ENCODE data around the gene PFN4. TPM values are rescaled to one million over a fixed set of nuclear protein-coding genes. Genes with fewer than 3 reads are reported as not detected.
A peak's percentile ranks its signal among the peaks of the same experiment; 100 is the strongest.

Gene PFN4
- polyA plus RNA-seq, 1 donor from 2014 or later = not detected

DNA sequence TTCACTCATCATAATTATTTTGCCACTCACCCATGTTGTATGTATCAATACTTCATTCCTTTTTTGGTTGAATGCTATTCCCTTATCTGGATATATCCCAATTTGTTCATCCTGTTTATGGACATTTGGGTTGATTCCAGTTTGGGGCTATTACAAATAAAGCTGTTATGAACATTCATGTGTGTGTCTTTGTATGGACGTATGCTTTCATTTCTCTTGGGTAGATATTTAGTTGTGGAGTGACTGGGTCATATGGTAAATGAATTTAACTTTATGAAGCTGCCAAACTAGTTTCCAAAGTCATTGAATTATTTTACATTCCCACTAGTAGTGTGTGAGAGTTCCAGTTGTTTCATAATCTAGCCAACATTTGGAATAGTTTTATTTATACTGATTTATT lies 2.8 kb upstream of the PFN4 start:
- H3K27ac ChIP-seq (ENCODE audit: low read length) = no peak overlapping the region
- H3K36me3 ChIP-seq (ENCODE audit: insufficient read depth, low read length) = no peaks in the 10 kb centered on the region
- H3K9ac ChIP-seq (ENCODE audit: low read length) = no peak overlapping the region
- no peak overlapping the region for H3K4me2 ChIP-seq (ENCODE audit: low read length)
- H3K9me2 ChIP-seq (ENCODE audit: insufficient read depth, low read length) = no peaks in the 10 kb centered on the region
- no peak overlapping the region for H2AFZ ChIP-seq (ENCODE audit: low read depth, low read length)
- no peak overlapping the region for H3K4me3 ChIP-seq (ENCODE audit: low read length)
- H3K9me3 ChIP-seq (ENCODE audit: low read length) = no peaks in the 10 kb centered on the region
- no peaks in the 10 kb centered on the region for H4K20me1 ChIP-seq (ENCODE audit: insufficient read depth)
- TF ChIP-seq, protein P1, sequence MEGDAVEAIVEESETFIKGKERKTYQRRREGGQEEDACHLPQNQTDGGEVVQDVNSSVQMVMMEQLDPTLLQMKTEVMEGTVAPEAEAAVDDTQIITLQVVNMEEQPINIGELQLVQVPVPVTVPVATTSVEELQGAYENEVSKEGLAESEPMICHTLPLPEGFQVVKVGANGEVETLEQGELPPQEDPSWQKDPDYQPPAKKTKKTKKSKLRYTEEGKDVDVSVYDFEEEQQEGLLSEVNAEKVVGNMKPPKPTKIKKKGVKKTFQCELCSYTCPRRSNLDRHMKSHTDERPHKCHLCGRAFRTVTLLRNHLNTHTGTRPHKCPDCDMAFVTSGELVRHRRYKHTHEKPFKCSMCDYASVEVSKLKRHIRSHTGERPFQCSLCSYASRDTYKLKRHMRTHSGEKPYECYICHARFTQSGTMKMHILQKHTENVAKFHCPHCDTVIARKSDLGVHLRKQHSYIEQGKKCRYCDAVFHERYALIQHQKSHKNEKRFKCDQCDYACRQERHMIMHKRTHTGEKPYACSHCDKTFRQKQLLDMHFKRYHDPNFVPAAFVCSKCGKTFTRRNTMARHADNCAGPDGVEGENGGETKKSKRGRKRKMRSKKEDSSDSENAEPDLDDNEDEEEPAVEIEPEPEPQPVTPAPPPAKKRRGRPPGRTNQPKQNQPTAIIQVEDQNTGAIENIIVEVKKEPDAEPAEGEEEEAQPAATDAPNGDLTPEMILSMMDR (IDR thresholded peaks at IDR 0.05; ENCODE audit: poor library complexity, severe bottlenecking) = no peak
- TF ChIP-seq EZH2 (IDR thresholded peaks at IDR 0.05; ENCODE audit: borderline replicate concordance, insufficient read depth, low read length, poor library complexity, severe bottlenecking) (no peak), RAD21 (conservative IDR thresholded peaks at IDR 0.05) (no peak)
- no peaks in the 10 kb centered on the region for H3K79me2 ChIP-seq (replicated peaks; ENCODE audit: insufficient read depth, low read length)
- H3K27me3 ChIP-seq (ENCODE audit: insufficient read depth, low read depth, low read length) = no peaks in the 10 kb centered on the region
- no peaks in the 10 kb centered on the region for H3F3A ChIP-seq (ENCODE audit: insufficient read depth, low read length, poor library complexity, severe bottlenecking)

DNA sequence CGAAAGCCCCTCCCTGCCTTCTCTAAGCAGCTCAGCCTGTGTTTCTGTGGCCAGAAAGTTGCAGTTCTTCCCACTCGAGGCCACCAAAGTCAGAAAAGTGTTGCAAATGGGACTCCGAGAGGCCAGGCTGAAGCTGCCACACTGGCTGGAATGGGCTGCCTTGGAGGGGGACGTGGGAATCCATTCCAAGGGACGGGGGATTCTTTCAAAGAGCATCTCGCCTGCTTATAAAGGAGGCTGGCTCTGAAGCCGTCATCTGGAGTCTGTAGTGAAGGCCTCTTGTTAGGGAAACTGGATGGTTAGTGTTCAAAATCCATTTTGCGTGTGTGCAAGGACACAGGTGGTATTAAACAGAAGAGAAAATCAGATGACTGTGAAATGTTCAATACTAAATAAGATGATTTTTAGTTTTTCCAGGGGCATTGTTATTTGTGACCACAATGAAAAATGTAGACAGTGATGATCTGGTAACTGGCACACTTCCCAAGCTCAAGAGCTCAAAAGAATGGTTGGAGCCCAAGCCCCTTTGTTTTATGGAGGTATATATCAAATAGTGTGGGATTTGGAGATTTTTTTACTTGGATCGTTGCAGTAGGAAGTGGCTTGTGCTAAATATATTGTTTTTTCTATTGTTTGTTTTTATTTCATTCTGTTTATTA lies 917 bp upstream of the PFN4 start:
- Histone ChIP-seq H3K9ac (ENCODE audit: low read length) (peak overlapping the region; percentile 52), H3K79me2 (replicated peaks; ENCODE audit: insufficient read depth, low read length) (no peaks in the 10 kb centered on the region), H4K20me1 (ENCODE audit: insufficient read depth) (no peaks in the 10 kb centered on the region), H3K27ac (ENCODE audit: low read length) (no peak overlapping the region), H2AFZ (ENCODE audit: low read depth, low read length) (no peak overlapping the region), H3K4me3 (ENCODE audit: low read length) (peak overlapping the region; percentile 64), H3F3A (ENCODE audit: insufficient read depth, low read length, poor library complexity, severe bottlenecking) (no peaks in the 10 kb centered on the region), H3K9me3 (ENCODE audit: low read length) (no peaks in the 10 kb centered on the region), H3K36me3 (ENCODE audit: insufficient read depth, low read length) (no peaks in the 10 kb centered on the region), H3K4me2 (ENCODE audit: low read length) (no peak overlapping the region), H3K9me2 (ENCODE audit: insufficient read depth, low read length) (no peaks in the 10 kb centered on the region), H3K27me3 (ENCODE audit: insufficient read depth, low read depth, low read length) (no peaks in the 10 kb centered on the region)
- TF ChIP-seq REST (IDR thresholded peaks at IDR 0.05; ENCODE audit: borderline replicate concordance) = no peak
- TF ChIP-seq EP300 (conservative IDR thresholded peaks at IDR 0.05; ENCODE audit: poor library complexity, severe bottlenecking) = no peak
- TF ChIP-seq TAF1 (IDR thresholded peaks at IDR 0.05; ENCODE audit: low read depth) = no peak
- no peak for TF ChIP-seq RAD21 (conservative IDR thresholded peaks at IDR 0.05)
- no peak for TF ChIP-seq SMC3 (conservative IDR thresholded peaks at IDR 0.05; ENCODE audit: poor library complexity)
- no peak for TF ChIP-seq MXI1 (conservative IDR thresholded peaks at IDR 0.05; ENCODE audit: poor library complexity, severe bottlenecking)
- TF ChIP-seq EZH2 (IDR thresholded peaks at IDR 0.05; ENCODE audit: borderline replicate concordance, insufficient read depth, low read length, poor library complexity, severe bottlenecking) = no peak
- no peak for TF ChIP-seq POLR2AphosphoS5 (IDR thresholded peaks at IDR 0.05)
- TF ChIP-seq, protein P1 (IDR thresholded peaks at IDR 0.05; ENCODE audit: poor library complexity, severe bottlenecking) = no peak

Measured in neural cell (in vitro differentiated cells).